ENCODE data around the gene UBE2D4. TPM values are rescaled to one million over a fixed set of nuclear protein-coding genes. Genes with fewer than 3 reads are reported as not detected.
"Not testable (repeated sequence)": the region's sequence is repeated elsewhere in the genome, so short reads cannot be mapped to it uniquely, and the experiment has no call there.

UBE2D4 gene
- total and polyA plus RNA-seq, 9 of the 15 experiments (the other 6 are each of a cell fraction or from before 2014, with no cell fraction given), result 3.3 to 16.2 (median 7.5) TPM

DNA sequence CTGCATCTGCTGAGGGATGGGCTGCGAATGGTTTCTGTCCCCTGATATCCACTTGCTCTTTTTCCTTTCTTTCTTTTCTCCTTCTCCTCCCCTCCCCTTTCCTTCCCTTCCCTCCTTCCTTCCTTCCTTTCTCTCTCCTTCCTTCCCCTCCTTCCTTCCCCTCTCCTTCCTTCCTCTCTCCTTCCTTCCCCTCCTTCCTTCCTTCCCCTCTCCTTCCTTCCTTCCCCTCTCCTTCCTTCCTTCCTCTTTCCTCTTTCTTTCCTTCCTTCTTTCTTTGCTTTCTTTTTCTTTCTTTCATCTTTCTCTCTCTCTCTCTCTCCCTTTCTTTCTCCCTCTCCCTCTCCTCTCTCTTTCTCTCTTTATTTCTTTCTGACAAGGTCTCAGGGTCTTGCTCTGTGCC is 51.3 kb downstream of the UBE2D4 start (continued):
- TF ChIP-seq, protein P1, sequence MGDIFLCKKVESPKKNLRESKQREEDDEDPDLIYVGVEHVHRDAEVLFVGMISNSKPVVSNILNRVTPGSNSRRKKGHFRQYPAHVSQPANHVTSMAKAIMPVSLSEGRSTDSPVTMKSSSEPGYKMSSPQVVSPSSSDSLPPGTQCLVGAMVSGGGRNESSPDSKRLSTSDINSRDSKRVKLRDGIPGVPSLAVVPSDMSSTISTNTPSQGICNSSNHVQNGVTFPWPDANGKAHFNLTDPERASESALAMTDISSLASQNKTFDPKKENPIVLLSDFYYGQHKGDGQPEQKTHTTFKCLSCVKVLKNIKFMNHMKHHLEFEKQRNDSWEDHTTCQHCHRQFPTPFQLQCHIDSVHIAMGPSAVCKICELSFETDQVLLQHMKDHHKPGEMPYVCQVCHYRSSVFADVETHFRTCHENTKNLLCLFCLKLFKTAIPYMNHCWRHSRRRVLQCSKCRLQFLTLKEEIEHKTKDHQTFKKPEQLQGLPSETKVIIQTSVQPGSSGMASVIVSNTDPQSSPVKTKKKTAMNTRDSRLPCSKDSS (IDR thresholded peaks at IDR 0.05; ENCODE audit: low read depth, partially characterized antibody), result no peak
- TF ChIP-seq NR3C1 (CRISPR knock-in tag; IDR thresholded peaks at IDR 0.05) (no peak), NFE2 (IDR thresholded peaks at IDR 0.05; ENCODE audit: low read depth) (no peak), ZNF778 (CRISPR knock-in tag; IDR thresholded peaks at IDR 0.05) (no peak), SMAD2 (IDR thresholded peaks at IDR 0.05; ENCODE audit: low read depth, low read length) (no peak), TCF7L2 (IDR thresholded peaks at IDR 0.05; ENCODE audit: low read depth, low read length) (no peak), SP1 (CRISPR knock-in tag; IDR thresholded peaks at IDR 0.05) (no peak), NR1H2 (CRISPR knock-in tag; IDR thresholded peaks at IDR 0.05) (no peak), ZNF512 (tag; IDR thresholded peaks at IDR 0.05) (peak; percentile 38; the same call in 1 of the 2 replicates)

- H3K9me3 ChIP-seq (replicated peaks; ENCODE audit: control insufficient read depth, insufficient read depth, low read depth, low read length); POLR2A ChIA-PET; FAIRE-seq; CTCF ChIA-PET (ENCODE audit: low intra/inter-chr PET ratio); H3K27ac ChIP-seq (ENCODE audit: extremely low read depth, low read depth, low read length); H3K27me3 ChIP-seq (ENCODE audit: control insufficient read depth in 2 of 2, insufficient read depth in 2 of 2, low read length in 2 of 2); H3K36me3 ChIP-seq (ENCODE audit: control insufficient read depth, insufficient read depth, low read length); DNase-seq (ENCODE audit: extremely low read depth in 1 of 4, low spot score in 3 of 4); H3K4me2 ChIP-seq (ENCODE audit: insufficient read depth, low read length); H3K9ac ChIP-seq (ENCODE audit: insufficient read depth in 1 of 2, low read depth in 2 of 2, low read length in 2 of 2); in situ Hi-C loops (cut with MboI); H3K4me3 ChIP-seq; intact Hi-C loops (cut with micrococcal nuclease); H3K79me2 ChIP-seq (ENCODE audit: control insufficient read depth, insufficient read depth, low read length); H2AFZ ChIP-seq (ENCODE audit: low read depth, low read length); ATAC-seq; H3K4me1 ChIP-seq (replicated peaks in 1 of 2; ENCODE audit: control insufficient read depth in 2 of 2, insufficient read depth in 2 of 2, low read length in 2 of 2); BruUV-seq (replicated peaks); H3K9me1 ChIP-seq (ENCODE audit: control insufficient read depth, insufficient read depth, low read length); H4K20me1 ChIP-seq (replicated peaks; ENCODE audit: control insufficient read depth, insufficient read depth, low read length): not testable (repeated sequence)
- 42% methylated on average over 10 of the region's 11 CpGs for WGBS (ENCODE audit: insufficient coverage, low coverage, missing lambda C conversion rate)
These were observed 51.9 kb downstream of the UBE2D4 start for GRCh38 chr7:43978102-43978501.

DNA sequence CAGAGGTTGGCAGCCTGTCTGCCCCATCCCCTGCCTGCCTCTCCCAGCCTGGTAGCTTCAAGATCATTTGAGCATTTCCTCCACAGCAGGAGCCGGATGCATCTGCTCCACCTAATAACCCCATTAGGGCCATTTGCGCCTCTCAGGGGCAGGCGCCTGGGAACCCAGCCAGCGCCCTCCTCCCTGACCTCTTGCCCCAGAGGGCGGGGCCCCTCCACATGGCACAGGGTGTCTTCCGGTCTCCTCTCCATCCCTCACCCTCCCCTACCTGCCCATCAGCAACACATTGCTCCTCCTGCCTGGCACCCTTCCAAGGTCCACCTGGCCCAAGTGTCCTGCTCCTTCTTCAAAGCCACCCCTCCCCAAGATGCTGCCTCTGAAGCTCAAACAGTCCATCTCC is 56.6 kb downstream of the UBE2D4 start:
- H3K9me1 ChIP-seq (ENCODE audit: control insufficient read depth, insufficient read depth, low read length); intact Hi-C loops (cut with micrococcal nuclease); FAIRE-seq; H3K27me3 ChIP-seq (ENCODE audit: control insufficient read depth in 2 of 2, insufficient read depth in 2 of 2, low read length in 2 of 2); CTCF ChIA-PET (ENCODE audit: low intra/inter-chr PET ratio); H4K20me1 ChIP-seq (replicated peaks; ENCODE audit: control insufficient read depth, insufficient read depth, low read length); H3K9ac ChIP-seq (ENCODE audit: insufficient read depth in 1 of 2, low read depth in 2 of 2, low read length in 2 of 2); in situ Hi-C loops (cut with MboI); POLR2A ChIA-PET; H3K4me2 ChIP-seq (ENCODE audit: insufficient read depth, low read length); DNase-seq (ENCODE audit: extremely low read depth in 1 of 4, low spot score in 3 of 4); ATAC-seq; H2AFZ ChIP-seq (ENCODE audit: low read depth, low read length); H3K27ac ChIP-seq (ENCODE audit: extremely low read depth, low read depth, low read length); H3K4me3 ChIP-seq; H3K4me1 ChIP-seq (replicated peaks in 1 of 2; ENCODE audit: control insufficient read depth in 2 of 2, insufficient read depth in 2 of 2, low read length in 2 of 2); H3K36me3 ChIP-seq (ENCODE audit: control insufficient read depth, insufficient read depth, low read length); H3K79me2 ChIP-seq (ENCODE audit: control insufficient read depth, insufficient read depth, low read length); H3K9me3 ChIP-seq (replicated peaks; ENCODE audit: control insufficient read depth, insufficient read depth, low read depth, low read length); BruUV-seq (replicated peaks): not testable (repeated sequence)
- WGBS (ENCODE audit: insufficient coverage, low coverage, missing lambda C conversion rate), result 60% methylated on average over 1 of the region's 6 CpGs
